Esophagus muscularis mucosa (tissue), 4 donors: ENCODE results near the gene KRT20.
"Not testable (repeated sequence)": the region's sequence is repeated elsewhere in the genome, so short reads cannot be mapped to it uniquely, and the experiment has no call there.

Source experiments
- EP300 ChIP-seq: sonication (generic); formaldehyde crosslinking; IDR thresholded peaks from one replicate; pipeline ENCODE4 v1.6.1; 2017; ENCODE audit warnings: antibody characterized with exemption
- POLR2A ChIP-seq: fragments of 450-650 bp; IDR thresholded peaks from one replicate; pipeline ENCODE4 v1.6.1; 2017; ENCODE audit warnings: antibody characterized with exemption, moderate library complexity, mild to moderate bottlenecking, low read depth
- POLR2AphosphoS5 ChIP-seq, 2 donors: sonication (generic); formaldehyde crosslinking; IDR thresholded peaks; one replicate each; pipeline ENCODE4 v1.6.1; 2017; ENCODE audit warnings: antibody characterized with exemption in 2 of 2
- TF ChIP-seq, protein P1 (sequence below), 3 experiments: fragments of 200-600 bp in 2 of 3; fragments of 450-650 bp in 1 of 3; sonication (generic) in 2 of 3; IDR thresholded peaks; one replicate each; pipeline ENCODE4 v1.5.1; 2017 to 2019; ENCODE audit warnings: antibody characterized with exemption in 3 of 3, mild to moderate bottlenecking in 2 of 3, moderate library complexity in 1 of 3

DNA sequence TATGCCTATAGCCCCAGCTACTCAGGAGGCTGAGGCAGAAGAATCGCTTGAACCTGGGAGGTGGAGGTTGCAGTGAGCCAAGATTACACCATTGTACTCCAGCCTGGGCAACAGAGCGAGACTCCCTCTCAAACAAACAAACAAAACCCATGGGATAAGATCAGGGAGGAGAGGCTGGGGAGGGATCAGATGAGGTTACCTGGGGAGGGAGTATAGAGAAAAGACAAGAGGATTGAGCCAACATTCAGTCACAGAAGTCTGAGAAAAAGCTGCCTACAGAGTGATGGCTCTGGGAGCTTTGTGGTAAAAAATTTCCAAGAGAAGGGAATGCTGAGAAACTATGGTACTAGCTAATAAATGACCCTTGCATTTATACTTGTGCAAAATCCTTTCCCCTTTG lies 26.4 kb downstream of the KRT20 start:
- TF ChIP-seq, protein P1, sequence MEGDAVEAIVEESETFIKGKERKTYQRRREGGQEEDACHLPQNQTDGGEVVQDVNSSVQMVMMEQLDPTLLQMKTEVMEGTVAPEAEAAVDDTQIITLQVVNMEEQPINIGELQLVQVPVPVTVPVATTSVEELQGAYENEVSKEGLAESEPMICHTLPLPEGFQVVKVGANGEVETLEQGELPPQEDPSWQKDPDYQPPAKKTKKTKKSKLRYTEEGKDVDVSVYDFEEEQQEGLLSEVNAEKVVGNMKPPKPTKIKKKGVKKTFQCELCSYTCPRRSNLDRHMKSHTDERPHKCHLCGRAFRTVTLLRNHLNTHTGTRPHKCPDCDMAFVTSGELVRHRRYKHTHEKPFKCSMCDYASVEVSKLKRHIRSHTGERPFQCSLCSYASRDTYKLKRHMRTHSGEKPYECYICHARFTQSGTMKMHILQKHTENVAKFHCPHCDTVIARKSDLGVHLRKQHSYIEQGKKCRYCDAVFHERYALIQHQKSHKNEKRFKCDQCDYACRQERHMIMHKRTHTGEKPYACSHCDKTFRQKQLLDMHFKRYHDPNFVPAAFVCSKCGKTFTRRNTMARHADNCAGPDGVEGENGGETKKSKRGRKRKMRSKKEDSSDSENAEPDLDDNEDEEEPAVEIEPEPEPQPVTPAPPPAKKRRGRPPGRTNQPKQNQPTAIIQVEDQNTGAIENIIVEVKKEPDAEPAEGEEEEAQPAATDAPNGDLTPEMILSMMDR (IDR thresholded peaks at IDR 0.05): not testable (repeated sequence)
- not testable (repeated sequence) for TF ChIP-seq POLR2AphosphoS5 (IDR thresholded peaks at IDR 0.05); EP300; POLR2A
